H9 (cell line): ENCODE results near the gene ABCF1. TPM values are rescaled to one million over a fixed set of nuclear protein-coding genes. Genes with fewer than 3 reads are reported as not detected.

ENCODE experiments used
- DNase-seq: peaks from one replicate; pipeline ENCODE4 v3.0.0-alpha.2; 2017
- H2AFZ ChIP-seq: one replicate; pipeline ENCODE4 v1.6.1; 2013; ENCODE audit warnings: mild to moderate bottlenecking, low read length, control low read depth, moderate library complexity
- H2AK5ac ChIP-seq: 2 replicates; pipeline ENCODE4 v1.6.1; 2013; ENCODE audit warnings: low read length, control low read depth, mixed read lengths; ENCODE audit not compliant: insufficient read length
- H2BK120ac ChIP-seq: one replicate; pipeline ENCODE4 v1.6.1; 2013; ENCODE audit warnings: low read depth, mild to moderate bottlenecking, low read length, control low read depth, inconsistent platforms; ENCODE audit not compliant: poor library complexity, severe bottlenecking
- H2BK12ac ChIP-seq: 2 replicates; pipeline ENCODE4 v1.6.1; 2013; ENCODE audit warnings: low read length, control low read depth, mixed read lengths, low read depth; ENCODE audit not compliant: insufficient read length
- H2BK15ac ChIP-seq: 2 replicates; pipeline ENCODE4 v1.6.1; 2013; ENCODE audit warnings: low read depth, low read length, control low read depth
- H2BK20ac ChIP-seq: one replicate; pipeline ENCODE4 v1.6.1; 2013; ENCODE audit warnings: low read depth, mild to moderate bottlenecking, low read length, control low read depth, inconsistent platforms; ENCODE audit not compliant: poor library complexity, severe bottlenecking
- H2BK5ac ChIP-seq: 2 replicates; pipeline ENCODE4 v1.6.1; 2013; ENCODE audit warnings: low read length, control low read depth, mixed read lengths; ENCODE audit not compliant: insufficient read length
- H3K14ac ChIP-seq: 2 replicates; pipeline ENCODE4 v1.6.1; 2013; ENCODE audit warnings: low read length, control low read depth; ENCODE audit not compliant: insufficient read depth
- H3K18ac ChIP-seq: 2 replicates; pipeline ENCODE4 v1.6.1; 2013; ENCODE audit warnings: low read depth, mild to moderate bottlenecking, mixed read lengths, low read length, control low read depth; ENCODE audit not compliant: insufficient read length
- H3K23ac ChIP-seq: 2 replicates; pipeline ENCODE4 v1.6.1; 2013; ENCODE audit warnings: low read length, control low read depth, mixed read lengths, low read depth; ENCODE audit not compliant: insufficient read length
- H3K23me2 ChIP-seq: 2 replicates; pipeline ENCODE4 v1.6.1; 2013; ENCODE audit warnings: low read depth, mild to moderate bottlenecking, mixed read lengths, low read length, control low read depth; ENCODE audit not compliant: insufficient read length, poor library complexity, severe bottlenecking
- H3K27ac ChIP-seq: 2 replicates; pipeline ENCODE4 v1.5.1; 2013; ENCODE audit warnings: low read length, control low read depth, mixed read lengths, low read depth; ENCODE audit not compliant: insufficient read length
- H3K27me3 ChIP-seq: 2 replicates; pipeline ENCODE4 v1.6.1; 2013; ENCODE audit warnings: low read length, control low read depth, inconsistent platforms; ENCODE audit not compliant: insufficient read depth
- H3K4ac ChIP-seq: 2 replicates; pipeline ENCODE4 v1.6.1; 2013; ENCODE audit warnings: low read depth, mild to moderate bottlenecking, control low read depth, inconsistent platforms, low read length, moderate library complexity
- H3K4me1 ChIP-seq: 2 replicates; pipeline ENCODE4 v1.6.1; 2013; ENCODE audit warnings: low read length, control low read depth, inconsistent platforms; ENCODE audit not compliant: insufficient read depth
- H3K4me2 ChIP-seq: 2 replicates; pipeline ENCODE4 v1.6.1; 2013; ENCODE audit warnings: low read length, control low read depth, mixed read lengths; ENCODE audit not compliant: insufficient read length, insufficient read depth
- H3K56ac ChIP-seq: 2 replicates; pipeline ENCODE4 v1.6.1; 2013; ENCODE audit warnings: low read depth, mild to moderate bottlenecking, mixed read lengths, low read length, control low read depth; ENCODE audit not compliant: insufficient read length
- H3K79me1 ChIP-seq: 2 replicates; pipeline ENCODE4 v1.6.1; 2013; ENCODE audit warnings: low read depth, mild to moderate bottlenecking, moderate library complexity, low read length, control low read depth, inconsistent platforms; ENCODE audit not compliant: insufficient read depth, poor library complexity, severe bottlenecking
- H3K79me2 ChIP-seq: 2 replicates; pipeline ENCODE4 v1.6.1; 2013; ENCODE audit warnings: low read length, control low read depth, inconsistent platforms; ENCODE audit not compliant: insufficient read depth
- H3K9ac ChIP-seq: 2 replicates; pipeline ENCODE4 v1.6.1; 2013; ENCODE audit warnings: low read length, control low read depth, mixed read lengths; ENCODE audit not compliant: insufficient read length; ENCODE audit errors: extremely low read depth
- H3K9me3 ChIP-seq: one replicate; pipeline ENCODE4 v1.6.1; 2013; ENCODE audit warnings: low read depth, low read length, inconsistent platforms; ENCODE audit not compliant: control insufficient read depth
- H3T11ph ChIP-seq: one replicate; pipeline ENCODE4 v1.6.1; 2013; ENCODE audit warnings: mild to moderate bottlenecking, low read length, control low read depth, inconsistent platforms
- H4K20me1 ChIP-seq: one replicate; pipeline ENCODE4 v1.6.1; 2013; ENCODE audit not compliant: control insufficient read depth, insufficient read length, insufficient read depth
- H4K5ac ChIP-seq: 2 replicates; pipeline ENCODE4 v1.6.1; 2013; ENCODE audit warnings: low read depth, mild to moderate bottlenecking, mixed read lengths, low read length, control low read depth; ENCODE audit not compliant: insufficient read length
- H4K8ac ChIP-seq: replicated peaks from 2 replicates; pipeline ENCODE4 v1.6.1; 2013; ENCODE audit warnings: low read length, control low read depth, mixed read lengths, low read depth; ENCODE audit not compliant: insufficient read length
- H4K91ac ChIP-seq: 2 replicates; pipeline ENCODE4 v1.6.1; 2013; ENCODE audit warnings: low read depth, mild to moderate bottlenecking, moderate library complexity, mixed read lengths, low read length, control low read depth; ENCODE audit not compliant: insufficient read length
- H3K27ac Mint-ChIP-seq, 3 experiments: 2 replicates in 2 of 3; 3 replicates in 1 of 3; pipeline ENCODE4 v1.8.0; 2020 to 2021; ENCODE audit warnings: mixed read lengths in 3 of 3, mild to moderate bottlenecking in 1 of 3, moderate library complexity in 1 of 3
- H3K27me3 Mint-ChIP-seq: 2 replicates; pipeline ENCODE4 v1.8.0; 2021; ENCODE audit warnings: low read depth, mild to moderate bottlenecking, moderate library complexity, mixed read lengths
- H3K36me3 Mint-ChIP-seq, 3 experiments: 2 replicates in 2 of 3; 3 replicates in 1 of 3; pipeline ENCODE4 v1.8.0; 2020 to 2021; ENCODE audit warnings: low read depth in 3 of 3, mixed read lengths in 3 of 3; ENCODE audit not compliant: insufficient read depth in 1 of 3
- H3K4me1 Mint-ChIP-seq, 2 experiments: 2 replicates each; pipeline ENCODE4 v1.8.0; 2020; ENCODE audit warnings: mixed read lengths in 2 of 2
- H3K4me3 Mint-ChIP-seq, 2 experiments: 2 replicates in 1 of 2; 3 replicates in 1 of 2; pipeline ENCODE4 v1.8.0; 2020 to 2021; ENCODE audit warnings: mild to moderate bottlenecking in 2 of 2, mixed read lengths in 2 of 2, moderate library complexity in 1 of 2
- H3K9me3 Mint-ChIP-seq, 2 experiments: 2 replicates in 1 of 2; 3 replicates in 1 of 2; pipeline ENCODE4 v1.8.0; 2020; ENCODE audit warnings: mild to moderate bottlenecking in 2 of 2, mixed read lengths in 2 of 2, moderate library complexity in 1 of 2
- WGBS: extraction: QIAGEN DNeasy Blood & Tissue Kit; methylation state at CpG from one replicate; pipeline ENCODE4 v1.1.7; 2013; ENCODE audit warnings: missing lambda C conversion rate, low lambda C conversion rate, mixed read lengths; ENCODE audit not compliant: insufficient read length; ENCODE audit errors: extremely low coverage; 5-methylcytosine and 5-hydroxymethylcytosine counted together
- total RNA-seq: library from RNA; stranded (reverse); gene quantifications from 2 replicates; pipeline ENCODE4 v1.2.1, GENCODE V29; 2021
- TF ChIP-seq, protein P1 (sequence below): fragments of 200-600 bp; sonication (generic); conservative IDR thresholded peaks from 3 replicates; pipeline ENCODE4 v1.8.0; 2021; ENCODE audit warnings: antibody characterized with exemption, mild to moderate bottlenecking

Gene ABCF1
- total RNA-seq, 1 experiment from 2014 or later: 118 TPM

GRCh38 chr6:30555816-30556065, 15.5 kb upstream of the ABCF1 start:
- Histone ChIP-seq H3K4ac (no peak overlapping the region), H4K8ac (no peak overlapping the region), H3K4me2 (peak overlapping the region; percentile 82), H3K56ac (no peak overlapping the region), H2BK120ac (no peak overlapping the region), H3K27ac (peak overlapping the region; percentile 3), H2BK20ac (no peak overlapping the region), H3K79me1 (peaks cover 2% of the 10 kb centered on the region), H3K9me3 (no peaks in the 10 kb centered on the region), H3T11ph (no peak overlapping the region), H3K23me2 (peaks cover 14% of the 10 kb centered on the region), H4K91ac (no peak overlapping the region), H2AFZ (no peak overlapping the region), H2BK5ac (no peak overlapping the region), H3K14ac (no peak overlapping the region), H2AK5ac (no peak overlapping the region), H3K18ac (peak overlapping the region; percentile 65), H2BK12ac (no peak overlapping the region), H4K20me1 (no peaks in the 10 kb centered on the region), H3K23ac (no peak overlapping the region), H3K9ac (peak overlapping the region; percentile 60), H3K4me1 (no peaks in the 10 kb centered on the region), H2BK15ac (no peak overlapping the region), H3K79me2 (peaks cover 5% of the 10 kb centered on the region; the same call in 1 of the 2 replicates), H3K27me3 (no peaks in the 10 kb centered on the region), H4K5ac (no peak overlapping the region)
- no peak for DNase-seq
- Mint-ChIP-seq H3K4me1 (peaks cover 12 to 17% of the 10 kb centered on the region in 2 experiments), H3K27ac (peak overlapping the region; percentile 90 to 100 (median 100); a peak in 5 of 7 replicates), H3K27me3 (no peaks in the 10 kb centered on the region), H3K9me3 (no peaks in the 10 kb centered on the region; a peak in 1 of 5 replicates), H3K36me3 (peaks cover 26 to 71% (median 60%) of the 10 kb centered on the region in 3 experiments), H3K4me3 (peak overlapping the region; percentile 94 to 95)
- TF ChIP-seq, protein P1, sequence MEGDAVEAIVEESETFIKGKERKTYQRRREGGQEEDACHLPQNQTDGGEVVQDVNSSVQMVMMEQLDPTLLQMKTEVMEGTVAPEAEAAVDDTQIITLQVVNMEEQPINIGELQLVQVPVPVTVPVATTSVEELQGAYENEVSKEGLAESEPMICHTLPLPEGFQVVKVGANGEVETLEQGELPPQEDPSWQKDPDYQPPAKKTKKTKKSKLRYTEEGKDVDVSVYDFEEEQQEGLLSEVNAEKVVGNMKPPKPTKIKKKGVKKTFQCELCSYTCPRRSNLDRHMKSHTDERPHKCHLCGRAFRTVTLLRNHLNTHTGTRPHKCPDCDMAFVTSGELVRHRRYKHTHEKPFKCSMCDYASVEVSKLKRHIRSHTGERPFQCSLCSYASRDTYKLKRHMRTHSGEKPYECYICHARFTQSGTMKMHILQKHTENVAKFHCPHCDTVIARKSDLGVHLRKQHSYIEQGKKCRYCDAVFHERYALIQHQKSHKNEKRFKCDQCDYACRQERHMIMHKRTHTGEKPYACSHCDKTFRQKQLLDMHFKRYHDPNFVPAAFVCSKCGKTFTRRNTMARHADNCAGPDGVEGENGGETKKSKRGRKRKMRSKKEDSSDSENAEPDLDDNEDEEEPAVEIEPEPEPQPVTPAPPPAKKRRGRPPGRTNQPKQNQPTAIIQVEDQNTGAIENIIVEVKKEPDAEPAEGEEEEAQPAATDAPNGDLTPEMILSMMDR: no peak
- WGBS: no CpG with 5 or more reads among the region's 15 CpGs
